Measurements from ENCODE around the gene CHSY3.

DNA sequence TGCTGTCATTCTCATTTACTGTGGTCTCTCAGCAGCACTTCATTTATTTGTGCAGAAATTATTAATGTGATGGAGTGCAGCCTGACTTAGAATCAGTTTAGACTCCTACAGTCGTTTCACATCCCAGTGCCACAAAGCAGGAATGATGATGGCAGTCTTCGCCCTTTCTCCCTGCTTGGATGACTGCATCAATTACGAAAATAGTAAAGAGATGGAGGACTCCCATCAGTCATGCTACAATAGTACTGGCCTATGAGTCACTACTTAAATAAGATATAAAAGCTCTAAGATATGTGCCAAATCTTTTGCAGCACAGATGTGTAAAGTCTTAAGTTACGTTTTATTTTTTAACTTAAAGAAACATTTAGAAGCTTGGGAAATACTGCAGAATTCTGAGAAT lies 263.9 kb downstream of the CHSY3 start:
- TF ChIP-seq, protein P1, sequence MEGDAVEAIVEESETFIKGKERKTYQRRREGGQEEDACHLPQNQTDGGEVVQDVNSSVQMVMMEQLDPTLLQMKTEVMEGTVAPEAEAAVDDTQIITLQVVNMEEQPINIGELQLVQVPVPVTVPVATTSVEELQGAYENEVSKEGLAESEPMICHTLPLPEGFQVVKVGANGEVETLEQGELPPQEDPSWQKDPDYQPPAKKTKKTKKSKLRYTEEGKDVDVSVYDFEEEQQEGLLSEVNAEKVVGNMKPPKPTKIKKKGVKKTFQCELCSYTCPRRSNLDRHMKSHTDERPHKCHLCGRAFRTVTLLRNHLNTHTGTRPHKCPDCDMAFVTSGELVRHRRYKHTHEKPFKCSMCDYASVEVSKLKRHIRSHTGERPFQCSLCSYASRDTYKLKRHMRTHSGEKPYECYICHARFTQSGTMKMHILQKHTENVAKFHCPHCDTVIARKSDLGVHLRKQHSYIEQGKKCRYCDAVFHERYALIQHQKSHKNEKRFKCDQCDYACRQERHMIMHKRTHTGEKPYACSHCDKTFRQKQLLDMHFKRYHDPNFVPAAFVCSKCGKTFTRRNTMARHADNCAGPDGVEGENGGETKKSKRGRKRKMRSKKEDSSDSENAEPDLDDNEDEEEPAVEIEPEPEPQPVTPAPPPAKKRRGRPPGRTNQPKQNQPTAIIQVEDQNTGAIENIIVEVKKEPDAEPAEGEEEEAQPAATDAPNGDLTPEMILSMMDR (IDR thresholded peaks at IDR 0.05), result no peak
- TF ChIP-seq POLR2A (IDR thresholded peaks at IDR 0.05), result no peak
